HepG2 (cell line): Measurements from ENCODE around the gene ALOX12. TPM values are rescaled to one million over a fixed set of nuclear protein-coding genes. Genes with fewer than 3 reads are reported as not detected.

Source experiments
- MYC ChIP-seq: sonication (generic); formaldehyde crosslinking; IDR thresholded peaks from 2 replicates; pipeline ENCODE4 v1.9.0; 2021; ENCODE audit warnings: missing genetic modification reagents, borderline replicate concordance
- ONECUT2 ChIP-seq: sonication (generic); formaldehyde crosslinking; IDR thresholded peaks from 2 replicates; pipeline ENCODE4 v1.4.0; 2020; ENCODE audit warnings: missing genetic modification reagents
- SIX4 ChIP-seq: sonication (generic); formaldehyde crosslinking; IDR thresholded peaks from 2 replicates; pipeline ENCODE4 v1.4.0; 2020; ENCODE audit warnings: missing genetic modification reagents
- ZBTB3 ChIP-seq: sonication (generic); formaldehyde crosslinking; IDR thresholded peaks from 2 replicates; pipeline ENCODE4 v1.4.0; 2020; ENCODE audit warnings: low read depth, mild to moderate bottlenecking, moderate library complexity, missing genetic modification reagents, borderline replicate concordance
- ZNF446 ChIP-seq: sonication (generic); formaldehyde crosslinking; IDR thresholded peaks from 2 replicates; pipeline ENCODE4 v1.5.0; 2020; ENCODE audit warnings: mild to moderate bottlenecking, missing genetic modification reagents
- ZNF558 ChIP-seq: sonication (generic); formaldehyde crosslinking; IDR thresholded peaks from 2 replicates; pipeline ENCODE4 v1.9.0; 2022; ENCODE audit warnings: mild to moderate bottlenecking, missing genetic modification reagents, borderline replicate concordance
- ZNF605 ChIP-seq: sonication (generic); formaldehyde crosslinking; IDR thresholded peaks from 2 replicates; pipeline ENCODE4 v1.8.0; 2022; ENCODE audit warnings: mild to moderate bottlenecking, missing genetic modification reagents
- ZNF713 ChIP-seq: sonication (generic); formaldehyde crosslinking; IDR thresholded peaks from 2 replicates; pipeline ENCODE4 v1.4.0; 2020; ENCODE audit warnings: mild to moderate bottlenecking, missing genetic modification reagents
- ZNF780A ChIP-seq: sonication (generic); formaldehyde crosslinking; IDR thresholded peaks from 2 replicates; pipeline ENCODE4 v1.8.0; 2022; ENCODE audit warnings: mild to moderate bottlenecking, missing genetic modification reagents, moderate library complexity
- ZNF816 ChIP-seq: sonication (generic); formaldehyde crosslinking; IDR thresholded peaks from 2 replicates; pipeline ENCODE4 v1.8.0; 2022; ENCODE audit warnings: missing genetic modification reagents, mild to moderate bottlenecking, borderline replicate concordance
- polyA plus RNA-seq, 8 experiments: library from polyadenylated mRNA; depleted of rRNA in 3 of 8; stranded (reverse) in 7 of 8; unstranded in 1 of 8; fragments of >200 nt; fragmentation: Illumina TruSeq in 4 of 8; extraction: Trizol in 4 of 8; gene quantifications; 2 replicates each; pipeline versions ENCODE4 v1.2.1 to v1.2.3, GENCODE V29; 2011 to 2016; ENCODE audit warnings: low read depth in 4 of 8, missing spikeins in 1 of 8, mixed read lengths in 1 of 8; ENCODE audit not compliant: insufficient read depth in 1 of 8
- total RNA-seq, 5 experiments: library from RNA; depleted of rRNA; stranded (reverse); fragments of >200 nt; fragmentation: Illumina TruSeq; extraction: Trizol; gene quantifications; 2 replicates each; pipeline ENCODE4 v1.2.3, GENCODE V29; 2016; ENCODE audit warnings: low read depth in 1 of 5
- TF ChIP-seq, protein P1 (sequence below): IDR thresholded peaks from 2 replicates; pipeline ENCODE4 v1.6.1; 2016; ENCODE audit warnings: mild to moderate bottlenecking, missing biosample characterization, missing genetic modification reagents
- TF ChIP-seq, protein P2 (sequence below): sonication (generic); formaldehyde crosslinking; IDR thresholded peaks from 2 replicates; pipeline ENCODE4 v1.5.1; 2020; ENCODE audit warnings: missing genetic modification reagents, mild to moderate bottlenecking, borderline replicate concordance
- TF ChIP-seq, protein P3 (sequence below): IDR thresholded peaks from 2 replicates; pipeline ENCODE4 v1.6.1; 2016; ENCODE audit warnings: mild to moderate bottlenecking
- TF ChIP-seq, protein P4 (sequence below): sonication (generic); formaldehyde crosslinking; IDR thresholded peaks from 2 replicates; pipeline ENCODE4 v1.5.1; 2020; ENCODE audit warnings: missing genetic modification reagents, mild to moderate bottlenecking, borderline replicate concordance
- TF ChIP-seq, protein P5 (sequence below), 2 experiments: fragments of 450-650 bp in 1 of 2; sonication (generic) in 1 of 2; formaldehyde crosslinking; IDR thresholded peaks; 2 replicates each; pipeline versions ENCODE4 v1.5.0 to v1.8.0; 2020 to 2022; ENCODE audit warnings: mild to moderate bottlenecking in 1 of 2, missing genetic modification reagents in 1 of 2
- TF ChIP-seq, protein P6 (sequence below): sonication (generic); formaldehyde crosslinking; IDR thresholded peaks from 2 replicates; pipeline ENCODE4 v1.4.0; 2020; ENCODE audit warnings: mild to moderate bottlenecking, low read depth, missing genetic modification reagents
- TF ChIP-seq, protein P7 (sequence below): IDR thresholded peaks from 2 replicates; pipeline ENCODE4 v1.6.1; 2016; ENCODE audit warnings: missing compliant biosample characterization, missing genetic modification reagents, borderline replicate concordance

Gene ALOX12
- total and polyA plus RNA-seq, 2 of the 13 experiments (the other 11 are each of a cell fraction or from before 2014, with no cell fraction given) = not detected

DNA sequence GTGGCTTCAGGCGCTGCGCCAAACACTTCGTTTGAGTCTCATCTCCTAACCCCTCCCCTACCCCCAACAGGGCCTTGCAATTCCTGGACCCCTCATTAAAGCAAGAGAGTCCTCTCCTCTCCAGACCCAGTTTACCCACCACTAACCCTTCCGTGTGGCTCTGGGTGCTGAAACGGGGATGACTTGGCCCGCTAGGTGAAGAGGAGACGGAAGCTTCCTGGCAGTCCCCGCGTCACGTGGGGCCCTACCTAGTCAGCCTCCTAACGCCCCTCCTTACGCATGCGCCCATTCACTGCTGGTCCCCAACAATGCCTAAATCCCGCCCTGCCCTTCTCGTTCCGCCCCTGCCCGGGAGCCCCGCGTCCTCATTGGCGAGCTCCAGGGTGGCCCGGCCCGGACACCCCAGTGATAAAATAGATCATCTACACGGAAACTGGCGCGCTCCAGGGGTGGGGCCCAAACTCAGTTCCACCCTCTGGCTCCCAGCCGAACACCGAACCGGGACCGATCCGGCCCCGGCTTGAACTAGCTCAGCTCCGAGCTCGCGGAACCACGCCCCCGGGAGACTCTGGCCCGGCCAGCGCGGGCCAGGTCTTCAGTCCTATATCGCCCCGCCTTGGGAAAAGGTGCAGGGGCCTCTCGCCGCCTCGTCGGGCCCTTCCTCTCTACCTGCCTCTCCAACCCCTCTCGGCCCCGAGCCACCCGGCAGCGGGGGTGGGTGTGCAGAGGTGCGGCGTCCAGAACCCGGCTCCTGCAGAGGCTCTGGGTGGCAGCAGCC, 39.9 kb downstream of the ALOX12 start, which contains the start of gene SLC16A13 (continued):
- TF ChIP-seq, protein P1, sequence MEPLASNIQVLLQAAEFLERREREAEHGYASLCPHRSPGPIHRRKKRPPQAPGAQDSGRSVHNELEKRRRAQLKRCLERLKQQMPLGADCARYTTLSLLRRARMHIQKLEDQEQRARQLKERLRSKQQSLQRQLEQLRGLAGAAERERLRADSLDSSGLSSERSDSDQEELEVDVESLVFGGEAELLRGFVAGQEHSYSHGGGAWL (CRISPR knock-in tag) = peak; percentile 41; the same call in 1 of the 2 replicates
- TF ChIP-seq ZBTB3 (0 out of 2 replicates have a peak, but pooled peaks have one; percentile 10), ONECUT2 (CRISPR knock-in tag) (0 out of 2 replicates have a peak, but pooled peaks have one; percentile 14), SIX4 (CRISPR knock-in tag) (no peak), ZNF446 (CRISPR knock-in tag) (no peak), ZNF780A (no peak), MYC (CRISPR knock-in tag) (peak; percentile 51; the same call in 1 of the 2 replicates), ZNF713 (CRISPR knock-in tag) (0 out of 2 replicates have a peak, but pooled peaks have one; percentile 35), ZNF558 (CRISPR knock-in tag) (peak; percentile 79; the same call in 1 of the 2 replicates), ZNF816 (CRISPR knock-in tag) (no peak), ZNF605 (CRISPR knock-in tag) (0 out of 2 replicates have a peak, but pooled peaks have one; percentile 44)
- TF ChIP-seq, protein P2, sequence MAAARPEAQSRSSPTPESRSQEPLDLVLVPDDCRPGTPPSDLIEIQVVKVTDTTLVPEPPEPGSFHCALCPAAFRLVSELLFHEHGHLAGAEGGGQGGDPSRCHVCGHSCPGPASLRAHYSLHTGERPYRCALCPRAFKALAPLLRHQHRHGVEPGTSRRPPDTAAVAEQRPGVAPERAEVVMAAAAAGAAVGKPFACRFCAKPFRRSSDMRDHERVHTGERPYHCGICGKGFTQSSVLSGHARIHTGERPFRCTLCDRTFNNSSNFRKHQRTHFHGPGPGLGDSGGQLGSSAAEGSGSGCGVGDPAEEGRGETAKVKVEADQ (CRISPR knock-in tag) = no peak
- TF ChIP-seq, protein P3, sequence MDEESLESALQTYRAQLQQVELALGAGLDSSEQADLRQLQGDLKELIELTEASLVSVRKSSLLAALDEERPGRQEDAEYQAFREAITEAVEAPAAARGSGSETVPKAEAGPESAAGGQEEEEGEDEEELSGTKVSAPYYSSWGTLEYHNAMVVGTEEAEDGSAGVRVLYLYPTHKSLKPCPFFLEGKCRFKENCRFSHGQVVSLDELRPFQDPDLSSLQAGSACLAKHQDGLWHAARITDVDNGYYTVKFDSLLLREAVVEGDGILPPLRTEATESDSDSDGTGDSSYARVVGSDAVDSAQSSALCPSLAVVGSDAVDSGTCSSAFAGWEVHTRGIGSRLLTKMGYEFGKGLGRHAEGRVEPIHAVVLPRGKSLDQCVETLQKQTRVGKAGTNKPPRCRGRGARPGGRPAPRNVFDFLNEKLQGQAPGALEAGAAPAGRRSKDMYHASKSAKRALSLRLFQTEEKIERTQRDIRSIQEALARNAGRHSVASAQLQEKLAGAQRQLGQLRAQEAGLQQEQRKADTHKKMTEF (CRISPR knock-in tag) = peak; percentile 58
- TF ChIP-seq, protein P4, sequence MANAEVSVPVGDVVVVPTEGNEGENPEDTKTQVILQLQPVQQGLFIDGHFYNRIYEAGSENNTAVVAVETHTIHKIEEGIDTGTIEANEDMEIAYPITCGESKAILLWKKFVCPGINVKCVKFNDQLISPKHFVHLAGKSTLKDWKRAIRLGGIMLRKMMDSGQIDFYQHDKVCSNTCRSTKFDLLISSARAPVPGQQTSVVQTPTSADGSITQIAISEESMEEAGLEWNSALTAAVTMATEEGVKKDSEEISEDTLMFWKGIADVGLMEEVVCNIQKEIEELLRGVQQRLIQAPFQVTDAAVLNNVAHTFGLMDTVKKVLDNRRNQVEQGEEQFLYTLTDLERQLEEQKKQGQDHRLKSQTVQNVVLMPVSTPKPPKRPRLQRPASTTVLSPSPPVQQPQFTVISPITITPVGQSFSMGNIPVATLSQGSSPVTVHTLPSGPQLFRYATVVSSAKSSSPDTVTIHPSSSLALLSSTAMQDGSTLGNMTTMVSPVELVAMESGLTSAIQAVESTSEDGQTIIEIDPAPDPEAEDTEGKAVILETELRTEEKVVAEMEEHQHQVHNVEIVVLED (CRISPR knock-in tag) = peak; percentile 41; the same call in 1 of the 2 replicates
- TF ChIP-seq, protein P5, sequence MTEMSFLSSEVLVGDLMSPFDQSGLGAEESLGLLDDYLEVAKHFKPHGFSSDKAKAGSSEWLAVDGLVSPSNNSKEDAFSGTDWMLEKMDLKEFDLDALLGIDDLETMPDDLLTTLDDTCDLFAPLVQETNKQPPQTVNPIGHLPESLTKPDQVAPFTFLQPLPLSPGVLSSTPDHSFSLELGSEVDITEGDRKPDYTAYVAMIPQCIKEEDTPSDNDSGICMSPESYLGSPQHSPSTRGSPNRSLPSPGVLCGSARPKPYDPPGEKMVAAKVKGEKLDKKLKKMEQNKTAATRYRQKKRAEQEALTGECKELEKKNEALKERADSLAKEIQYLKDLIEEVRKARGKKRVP (CRISPR knock-in tag; IDR thresholded peaks at IDR 0.05) = 0 out of 4 replicates have a peak, but pooled peaks of 1 of the 2 experiments have one; percentile 20
- TF ChIP-seq, protein P6, sequence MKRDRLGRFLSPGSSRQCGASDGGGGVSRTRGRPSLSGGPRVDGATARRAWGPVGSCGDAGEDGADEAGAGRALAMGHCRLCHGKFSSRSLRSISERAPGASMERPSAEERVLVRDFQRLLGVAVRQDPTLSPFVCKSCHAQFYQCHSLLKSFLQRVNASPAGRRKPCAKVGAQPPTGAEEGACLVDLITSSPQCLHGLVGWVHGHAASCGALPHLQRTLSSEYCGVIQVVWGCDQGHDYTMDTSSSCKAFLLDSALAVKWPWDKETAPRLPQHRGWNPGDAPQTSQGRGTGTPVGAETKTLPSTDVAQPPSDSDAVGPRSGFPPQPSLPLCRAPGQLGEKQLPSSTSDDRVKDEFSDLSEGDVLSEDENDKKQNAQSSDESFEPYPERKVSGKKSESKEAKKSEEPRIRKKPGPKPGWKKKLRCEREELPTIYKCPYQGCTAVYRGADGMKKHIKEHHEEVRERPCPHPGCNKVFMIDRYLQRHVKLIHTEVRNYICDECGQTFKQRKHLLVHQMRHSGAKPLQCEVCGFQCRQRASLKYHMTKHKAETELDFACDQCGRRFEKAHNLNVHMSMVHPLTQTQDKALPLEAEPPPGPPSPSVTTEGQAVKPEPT (CRISPR knock-in tag) = 0 out of 2 replicates have a peak, but pooled peaks have one; percentile 20
- TF ChIP-seq, protein P7, sequence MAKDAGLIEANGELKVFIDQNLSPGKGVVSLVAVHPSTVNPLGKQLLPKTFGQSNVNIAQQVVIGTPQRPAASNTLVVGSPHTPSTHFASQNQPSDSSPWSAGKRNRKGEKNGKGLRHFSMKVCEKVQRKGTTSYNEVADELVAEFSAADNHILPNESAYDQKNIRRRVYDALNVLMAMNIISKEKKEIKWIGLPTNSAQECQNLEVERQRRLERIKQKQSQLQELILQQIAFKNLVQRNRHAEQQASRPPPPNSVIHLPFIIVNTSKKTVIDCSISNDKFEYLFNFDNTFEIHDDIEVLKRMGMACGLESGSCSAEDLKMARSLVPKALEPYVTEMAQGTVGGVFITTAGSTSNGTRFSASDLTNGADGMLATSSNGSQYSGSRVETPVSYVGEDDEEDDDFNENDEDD (CRISPR knock-in tag) = peak; percentile 53; the same call in 1 of the 2 replicates
